H9 (cell line): ENCODE measurements around the gene ZNF175. TPM values are rescaled to one million over a fixed set of nuclear protein-coding genes. Genes with fewer than 3 reads are reported as not detected.

Experiments
- DNase-seq: peaks from one replicate; pipeline ENCODE4 v3.0.0-alpha.2; 2017
- H2AFZ ChIP-seq: one replicate; pipeline ENCODE4 v1.6.1; 2013; ENCODE audit warnings: mild to moderate bottlenecking, low read length, control low read depth, moderate library complexity
- H2AK5ac ChIP-seq: 2 replicates; pipeline ENCODE4 v1.6.1; 2013; ENCODE audit warnings: low read length, control low read depth, mixed read lengths; ENCODE audit not compliant: insufficient read length
- H2BK120ac ChIP-seq: one replicate; pipeline ENCODE4 v1.6.1; 2013; ENCODE audit warnings: low read depth, mild to moderate bottlenecking, low read length, control low read depth, inconsistent platforms; ENCODE audit not compliant: poor library complexity, severe bottlenecking
- H2BK12ac ChIP-seq: 2 replicates; pipeline ENCODE4 v1.6.1; 2013; ENCODE audit warnings: low read length, control low read depth, mixed read lengths, low read depth; ENCODE audit not compliant: insufficient read length
- H2BK15ac ChIP-seq: 2 replicates; pipeline ENCODE4 v1.6.1; 2013; ENCODE audit warnings: low read depth, low read length, control low read depth
- H2BK20ac ChIP-seq: one replicate; pipeline ENCODE4 v1.6.1; 2013; ENCODE audit warnings: low read depth, mild to moderate bottlenecking, low read length, control low read depth, inconsistent platforms; ENCODE audit not compliant: poor library complexity, severe bottlenecking
- H2BK5ac ChIP-seq: 2 replicates; pipeline ENCODE4 v1.6.1; 2013; ENCODE audit warnings: low read length, control low read depth, mixed read lengths; ENCODE audit not compliant: insufficient read length
- H3K14ac ChIP-seq: 2 replicates; pipeline ENCODE4 v1.6.1; 2013; ENCODE audit warnings: low read length, control low read depth; ENCODE audit not compliant: insufficient read depth
- H3K18ac ChIP-seq: 2 replicates; pipeline ENCODE4 v1.6.1; 2013; ENCODE audit warnings: low read depth, mild to moderate bottlenecking, mixed read lengths, low read length, control low read depth; ENCODE audit not compliant: insufficient read length
- H3K23ac ChIP-seq: 2 replicates; pipeline ENCODE4 v1.6.1; 2013; ENCODE audit warnings: low read length, control low read depth, mixed read lengths, low read depth; ENCODE audit not compliant: insufficient read length
- H3K23me2 ChIP-seq: 2 replicates; pipeline ENCODE4 v1.6.1; 2013; ENCODE audit warnings: low read depth, mild to moderate bottlenecking, mixed read lengths, low read length, control low read depth; ENCODE audit not compliant: insufficient read length, poor library complexity, severe bottlenecking
- H3K27ac ChIP-seq: 2 replicates; pipeline ENCODE4 v1.5.1; 2013; ENCODE audit warnings: low read length, control low read depth, mixed read lengths, low read depth; ENCODE audit not compliant: insufficient read length
- H3K27me3 ChIP-seq: 2 replicates; pipeline ENCODE4 v1.6.1; 2013; ENCODE audit warnings: low read length, control low read depth, inconsistent platforms; ENCODE audit not compliant: insufficient read depth
- H3K4ac ChIP-seq: 2 replicates; pipeline ENCODE4 v1.6.1; 2013; ENCODE audit warnings: low read depth, mild to moderate bottlenecking, control low read depth, inconsistent platforms, low read length, moderate library complexity
- H3K4me1 ChIP-seq: 2 replicates; pipeline ENCODE4 v1.6.1; 2013; ENCODE audit warnings: low read length, control low read depth, inconsistent platforms; ENCODE audit not compliant: insufficient read depth
- H3K4me2 ChIP-seq: 2 replicates; pipeline ENCODE4 v1.6.1; 2013; ENCODE audit warnings: low read length, control low read depth, mixed read lengths; ENCODE audit not compliant: insufficient read length, insufficient read depth
- H3K56ac ChIP-seq: 2 replicates; pipeline ENCODE4 v1.6.1; 2013; ENCODE audit warnings: low read depth, mild to moderate bottlenecking, mixed read lengths, low read length, control low read depth; ENCODE audit not compliant: insufficient read length
- H3K79me1 ChIP-seq: 2 replicates; pipeline ENCODE4 v1.6.1; 2013; ENCODE audit warnings: low read depth, mild to moderate bottlenecking, moderate library complexity, low read length, control low read depth, inconsistent platforms; ENCODE audit not compliant: insufficient read depth, poor library complexity, severe bottlenecking
- H3K79me2 ChIP-seq: 2 replicates; pipeline ENCODE4 v1.6.1; 2013; ENCODE audit warnings: low read length, control low read depth, inconsistent platforms; ENCODE audit not compliant: insufficient read depth
- H3K9ac ChIP-seq: 2 replicates; pipeline ENCODE4 v1.6.1; 2013; ENCODE audit warnings: low read length, control low read depth, mixed read lengths; ENCODE audit not compliant: insufficient read length; ENCODE audit errors: extremely low read depth
- H3K9me3 ChIP-seq: one replicate; pipeline ENCODE4 v1.6.1; 2013; ENCODE audit warnings: low read depth, low read length, inconsistent platforms; ENCODE audit not compliant: control insufficient read depth
- H3T11ph ChIP-seq: one replicate; pipeline ENCODE4 v1.6.1; 2013; ENCODE audit warnings: mild to moderate bottlenecking, low read length, control low read depth, inconsistent platforms
- H4K20me1 ChIP-seq: one replicate; pipeline ENCODE4 v1.6.1; 2013; ENCODE audit not compliant: control insufficient read depth, insufficient read length, insufficient read depth
- H4K5ac ChIP-seq: 2 replicates; pipeline ENCODE4 v1.6.1; 2013; ENCODE audit warnings: low read depth, mild to moderate bottlenecking, mixed read lengths, low read length, control low read depth; ENCODE audit not compliant: insufficient read length
- H4K8ac ChIP-seq: replicated peaks from 2 replicates; pipeline ENCODE4 v1.6.1; 2013; ENCODE audit warnings: low read length, control low read depth, mixed read lengths, low read depth; ENCODE audit not compliant: insufficient read length
- H4K91ac ChIP-seq: 2 replicates; pipeline ENCODE4 v1.6.1; 2013; ENCODE audit warnings: low read depth, mild to moderate bottlenecking, moderate library complexity, mixed read lengths, low read length, control low read depth; ENCODE audit not compliant: insufficient read length
- H3K27ac Mint-ChIP-seq, 3 experiments: 2 replicates in 2 of 3; 3 replicates in 1 of 3; pipeline ENCODE4 v1.8.0; 2020 to 2021; ENCODE audit warnings: mixed read lengths in 3 of 3, mild to moderate bottlenecking in 1 of 3, moderate library complexity in 1 of 3
- H3K27me3 Mint-ChIP-seq: 2 replicates; pipeline ENCODE4 v1.8.0; 2021; ENCODE audit warnings: low read depth, mild to moderate bottlenecking, moderate library complexity, mixed read lengths
- H3K36me3 Mint-ChIP-seq, 3 experiments: 2 replicates in 2 of 3; 3 replicates in 1 of 3; pipeline ENCODE4 v1.8.0; 2020 to 2021; ENCODE audit warnings: low read depth in 3 of 3, mixed read lengths in 3 of 3; ENCODE audit not compliant: insufficient read depth in 1 of 3
- H3K4me1 Mint-ChIP-seq, 2 experiments: 2 replicates each; pipeline ENCODE4 v1.8.0; 2020; ENCODE audit warnings: mixed read lengths in 2 of 2
- H3K4me3 Mint-ChIP-seq, 2 experiments: 2 replicates in 1 of 2; 3 replicates in 1 of 2; pipeline ENCODE4 v1.8.0; 2020 to 2021; ENCODE audit warnings: mild to moderate bottlenecking in 2 of 2, mixed read lengths in 2 of 2, moderate library complexity in 1 of 2
- H3K9me3 Mint-ChIP-seq, 2 experiments: 2 replicates in 1 of 2; 3 replicates in 1 of 2; pipeline ENCODE4 v1.8.0; 2020; ENCODE audit warnings: mild to moderate bottlenecking in 2 of 2, mixed read lengths in 2 of 2, moderate library complexity in 1 of 2
- CTCF ChIP-seq: fragments of 200-600 bp; sonication (generic); conservative IDR thresholded peaks from 3 replicates; pipeline ENCODE4 v1.8.0; 2021; ENCODE audit warnings: antibody characterized with exemption, mild to moderate bottlenecking
- WGBS: extraction: QIAGEN DNeasy Blood & Tissue Kit; methylation state at CpG from one replicate; pipeline ENCODE4 v1.1.7; 2013; ENCODE audit warnings: missing lambda C conversion rate, low lambda C conversion rate, mixed read lengths; ENCODE audit not compliant: insufficient read length; ENCODE audit errors: extremely low coverage; 5-methylcytosine and 5-hydroxymethylcytosine counted together
- total RNA-seq: library from RNA; stranded (reverse); gene quantifications from 2 replicates; pipeline ENCODE4 v1.2.1, GENCODE V29; 2021

Gene ZNF175
- total RNA-seq, 1 experiment from 2014 or later = 10.7 TPM

GRCh38 chr19:51549533-51550324 is 21.4 kb upstream of the ZNF175 start:
- no peak for DNase-seq
- Histone ChIP-seq H4K20me1 (no peaks in the 10 kb centered on the region), H3K9ac (no peak overlapping the region), H2BK15ac (no peak overlapping the region), H4K91ac (no peak overlapping the region), H3K14ac (no peak overlapping the region), H3K4me1 (no peaks in the 10 kb centered on the region; the same call in 1 of the 2 replicates), H3K9me3 (no peaks in the 10 kb centered on the region), H3K4ac (no peak overlapping the region), H3K18ac (no peak overlapping the region), H2AK5ac (no peak overlapping the region), H3K79me2 (no peaks in the 10 kb centered on the region), H4K5ac (no peak overlapping the region), H2BK12ac (no peak overlapping the region), H2BK20ac (no peak overlapping the region), H3T11ph (no peak overlapping the region), H2BK5ac (no peak overlapping the region), H3K4me2 (no peak overlapping the region), H3K27me3 (no peaks in the 10 kb centered on the region), H2BK120ac (no peak overlapping the region), H3K23me2 (no peaks in the 10 kb centered on the region), H4K8ac (no peak overlapping the region), H3K56ac (no peak overlapping the region), H3K23ac (no peak overlapping the region), H2AFZ (no peak overlapping the region), H3K79me1 (no peaks in the 10 kb centered on the region), H3K27ac (no peak overlapping the region)
- WGBS = no CpG with 5 or more reads among the region's 8 CpGs
- Mint-ChIP-seq H3K27me3 (peaks cover 62% of the 10 kb centered on the region), H3K9me3 (peaks cover 46 to 93% of the 10 kb centered on the region in 2 experiments), H3K4me3 (no peak overlapping the region), H3K36me3 (no peaks in the 10 kb centered on the region; a peak in 2 of 7 replicates), H3K27ac (no peak overlapping the region), H3K4me1 (peaks cover 0 to 6% of the 10 kb centered on the region in 2 experiments; a peak in 2 of 4 replicates)
- no peak for TF ChIP-seq CTCF
